ENCODE measurements around the gene RAD54L.
"Not testable (repeated sequence)": the region's sequence is repeated elsewhere in the genome, so short reads cannot be mapped to it uniquely, and the experiment has no call there.

RAD54L gene

DNA sequence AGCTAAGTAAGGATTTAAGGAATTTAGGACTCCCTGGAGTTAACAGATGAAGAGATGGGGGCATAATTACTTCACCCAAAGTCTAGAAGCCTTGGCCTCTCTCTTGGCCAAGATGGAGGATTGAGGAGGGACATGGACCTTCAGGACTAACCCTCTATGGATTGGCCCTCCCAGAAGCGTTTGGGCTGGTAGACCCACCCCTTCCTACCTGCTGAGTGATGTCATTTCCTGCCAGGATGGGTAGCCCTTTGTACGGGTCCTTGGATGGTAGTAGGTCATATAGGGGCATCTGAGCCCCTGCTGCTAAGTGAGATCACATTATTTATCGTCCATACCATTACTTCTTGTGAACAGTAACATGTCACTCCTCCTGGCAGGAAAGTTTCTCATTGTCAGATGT lies 26.8 kb upstream of the RAD54L start:
- in situ Hi-C loops (cut with MboI; ENCODE audit: low sequenced_read_pairs) = no loop called here

DNA sequence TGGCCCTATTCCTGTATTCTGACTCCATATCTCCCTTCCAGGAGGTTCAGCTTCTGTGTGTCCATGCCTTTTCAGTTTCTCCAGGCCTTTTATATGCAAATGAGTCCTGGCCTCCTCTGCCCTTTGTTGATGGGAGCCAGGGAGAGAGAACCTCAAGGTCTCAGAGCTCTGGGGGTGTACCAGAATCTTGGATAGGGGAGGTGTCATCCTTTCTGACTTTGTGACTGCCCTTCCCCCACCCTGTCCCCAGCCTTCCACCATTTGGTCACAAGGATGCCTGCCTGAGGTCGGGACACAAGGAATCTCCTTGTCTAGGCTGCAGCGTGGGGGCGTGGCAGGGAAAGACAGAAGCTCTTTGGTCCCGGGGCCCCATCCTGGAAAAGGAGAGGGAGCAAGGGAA lies 25.8 kb upstream of the RAD54L start:
- no peaks in the 10 kb centered on the region for H3K36me3 ChIP-seq (replicated peaks)
- in situ Hi-C loops (cut with MboI; ENCODE audit: low sequenced_read_pairs) = no loop called here
- H3K27me3 ChIP-seq (ENCODE audit: low read depth) = no peaks in the 10 kb centered on the region
- H3K4me3 ChIP-seq = no peak overlapping the region
- H3K9me3 ChIP-seq = no peaks in the 10 kb centered on the region
- peaks cover 11% of the 10 kb centered on the region for H3K4me1 ChIP-seq
- DNase-seq (ENCODE audit: low spot score in 2 of 2) = peak; percentile 59 to 62

More for the DNA sequence above, 26.8 kb upstream of the RAD54L start:
- no peak for DNase-seq (ENCODE audit: low spot score in 2 of 2)
- H3K4me3 ChIP-seq = no peak overlapping the region
- H3K4me1 ChIP-seq = peaks cover 11% of the 10 kb centered on the region
- H3K27me3 ChIP-seq (ENCODE audit: low read depth) = no peaks in the 10 kb centered on the region
- H3K36me3 ChIP-seq (replicated peaks) = no peaks in the 10 kb centered on the region
- no peaks in the 10 kb centered on the region for H3K9me3 ChIP-seq

DNA sequence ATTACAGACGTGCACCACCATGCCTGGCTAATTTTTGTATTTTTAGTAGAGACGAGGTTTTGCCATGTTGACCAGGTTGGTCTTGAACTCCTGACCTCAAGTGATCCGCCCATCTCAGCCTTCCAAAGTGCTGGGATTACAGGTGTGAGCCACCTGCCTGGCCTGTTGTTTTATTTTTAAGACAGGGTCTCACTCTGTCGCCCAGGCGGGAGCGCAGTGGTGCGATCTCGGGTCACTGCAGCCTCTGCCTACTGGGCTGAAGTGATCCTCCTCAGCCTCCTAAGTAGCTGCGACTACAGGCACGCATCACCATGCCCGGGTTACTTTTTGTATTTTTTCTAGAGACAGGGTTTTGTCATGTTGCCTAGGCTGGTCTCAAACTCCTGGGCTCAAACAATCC lies 24.5 kb upstream of the RAD54L start:
- peaks cover 11% of the 10 kb centered on the region for H3K4me1 ChIP-seq
- H3K4me3 ChIP-seq; DNase-seq (ENCODE audit: low spot score in 2 of 2); H3K27me3 ChIP-seq (ENCODE audit: low read depth); H3K36me3 ChIP-seq (replicated peaks); in situ Hi-C loops (cut with MboI; ENCODE audit: low sequenced_read_pairs); H3K9me3 ChIP-seq: not testable (repeated sequence)

- H3K4me3 ChIP-seq = no peak overlapping the region
- H3K4me1 ChIP-seq = peaks cover 11% of the 10 kb centered on the region
- peak; percentile 79 to 81 for DNase-seq (ENCODE audit: low spot score in 2 of 2)
- H3K9me3 ChIP-seq = no peaks in the 10 kb centered on the region
- no peaks in the 10 kb centered on the region for H3K36me3 ChIP-seq (replicated peaks)
- in situ Hi-C loops (cut with MboI; ENCODE audit: low sequenced_read_pairs) = no loop called here
- no peaks in the 10 kb centered on the region for H3K27me3 ChIP-seq (ENCODE audit: low read depth)
These were observed 24.1 kb upstream of the RAD54L start for GRCh38 chr1:46223472-46223943.

- Histone ChIP-seq H3K4me3 (no peak overlapping the region), H3K27me3 (ENCODE audit: low read depth) (no peaks in the 10 kb centered on the region), H3K4me1 (peaks cover 11% of the 10 kb centered on the region), H3K36me3 (replicated peaks) (no peaks in the 10 kb centered on the region), H3K9me3 (no peaks in the 10 kb centered on the region)
- DNase-seq (ENCODE audit: low spot score in 2 of 2) = no peak
- in situ Hi-C loops (cut with MboI; ENCODE audit: low sequenced_read_pairs) = no loop called here
These were observed 22.6 kb upstream of the RAD54L start for GRCh38 chr1:46224966-46225365.

GRCh38 chr1:46231231-46231630 lies 16.3 kb upstream of the RAD54L start:
- in situ Hi-C loops (cut with MboI; ENCODE audit: low sequenced_read_pairs); H3K4me1 ChIP-seq; H3K36me3 ChIP-seq (replicated peaks); DNase-seq (ENCODE audit: low spot score in 2 of 2); H3K4me3 ChIP-seq; H3K27me3 ChIP-seq (ENCODE audit: low read depth); H3K9me3 ChIP-seq: not testable (repeated sequence)

DNA sequence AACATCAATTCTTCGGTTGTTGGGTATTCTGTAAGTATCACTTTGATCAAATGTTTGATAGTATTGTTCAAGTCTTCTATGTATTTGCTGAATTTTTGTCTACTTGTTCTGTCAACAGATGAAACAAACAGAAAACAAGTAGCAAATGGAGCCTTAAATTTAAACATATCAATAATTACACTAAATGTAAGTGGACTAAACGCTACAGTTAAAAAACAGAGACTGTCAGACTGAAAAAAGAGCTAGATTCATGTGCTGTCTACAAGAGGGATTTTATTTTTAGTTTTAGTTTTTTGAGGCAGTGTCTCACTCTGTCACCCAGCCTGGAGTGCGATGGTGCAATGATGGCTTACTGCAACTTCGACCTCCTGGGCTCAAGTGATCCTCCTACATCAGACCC lies 10.7 kb upstream of the RAD54L start:
- no peak for DNase-seq (ENCODE audit: low spot score in 2 of 2)
- in situ Hi-C loops (cut with MboI; ENCODE audit: low sequenced_read_pairs) = no loop called here

GRCh38 chr1:46238865-46239264 lies 8.7 kb upstream of the RAD54L start:
- H3K4me1 ChIP-seq; H3K9me3 ChIP-seq; H3K27me3 ChIP-seq (ENCODE audit: low read depth); DNase-seq (ENCODE audit: low spot score in 2 of 2); H3K4me3 ChIP-seq; in situ Hi-C loops (cut with MboI; ENCODE audit: low sequenced_read_pairs); H3K36me3 ChIP-seq (replicated peaks): not testable (repeated sequence)

More for the DNA sequence above, 10.7 kb upstream of the RAD54L start:
- Histone ChIP-seq H3K27me3 (ENCODE audit: low read depth) (no peaks in the 10 kb centered on the region), H3K9me3 (no peaks in the 10 kb centered on the region; the same call in 1 of the 2 replicates), H3K4me1 (no peaks in the 10 kb centered on the region), H3K4me3 (no peak overlapping the region), H3K36me3 (replicated peaks) (no peaks in the 10 kb centered on the region)

DNA sequence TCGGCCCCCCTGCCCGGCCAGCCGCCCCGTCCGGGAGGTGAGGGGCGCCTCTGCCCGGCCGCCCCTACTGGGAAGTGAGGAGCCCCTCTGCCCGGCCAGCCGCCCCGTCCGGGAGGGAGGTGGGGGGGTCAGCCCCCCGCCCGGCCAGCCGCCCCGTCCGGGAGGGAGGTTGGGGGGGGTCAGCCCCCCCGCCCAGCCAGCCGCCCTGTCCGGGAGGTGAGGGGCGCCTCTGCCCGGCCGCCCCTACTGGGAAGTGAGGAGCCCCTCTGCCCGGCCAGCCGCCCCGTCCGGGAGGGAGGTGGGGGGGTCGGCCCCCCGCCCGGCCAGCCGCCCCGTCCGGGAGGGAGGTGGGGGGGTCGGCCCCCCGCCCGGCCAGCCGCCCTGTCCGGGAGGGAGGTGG lies 5.8 kb upstream of the RAD54L start:
- H3K4me3 ChIP-seq; H3K9me3 ChIP-seq; DNase-seq (ENCODE audit: low spot score in 2 of 2); H3K4me1 ChIP-seq; H3K36me3 ChIP-seq (replicated peaks); in situ Hi-C loops (cut with MboI; ENCODE audit: low sequenced_read_pairs); H3K27me3 ChIP-seq (ENCODE audit: low read depth): not testable (repeated sequence)

- DNase-seq (ENCODE audit: low spot score in 2 of 2) = no peak
- in situ Hi-C loops (cut with MboI; ENCODE audit: low sequenced_read_pairs) = no loop called here
These were observed 4.6 kb upstream of the RAD54L start for GRCh38 chr1:46242918-46243317.

GRCh38 chr1:46243831-46244230 lies 3.7 kb upstream of the RAD54L start:
- H3K4me1 ChIP-seq = peaks cover 12% of the 10 kb centered on the region
- H3K36me3 ChIP-seq (replicated peaks); DNase-seq (ENCODE audit: low spot score in 2 of 2); H3K27me3 ChIP-seq (ENCODE audit: low read depth); in situ Hi-C loops (cut with MboI; ENCODE audit: low sequenced_read_pairs); H3K4me3 ChIP-seq; H3K9me3 ChIP-seq: not testable (repeated sequence)

More at GRCh38 chr1:46242918-46243317, 4.6 kb upstream of the RAD54L start:
- Histone ChIP-seq H3K4me1 (peaks cover 7% of the 10 kb centered on the region), H3K4me3 (no peak overlapping the region), H3K27me3 (ENCODE audit: low read depth) (no peaks in the 10 kb centered on the region), H3K36me3 (replicated peaks) (no peaks in the 10 kb centered on the region), H3K9me3 (no peaks in the 10 kb centered on the region)

- peaks cover 15% of the 10 kb centered on the region for H3K4me1 ChIP-seq
- H3K36me3 ChIP-seq (replicated peaks) = peaks cover 8% of the 10 kb centered on the region
- H3K9me3 ChIP-seq = no peaks in the 10 kb centered on the region
- in situ Hi-C loops (cut with MboI; ENCODE audit: low sequenced_read_pairs) = no loop called here
- H3K4me3 ChIP-seq = no peak overlapping the region
- H3K27me3 ChIP-seq (ENCODE audit: low read depth) = no peaks in the 10 kb centered on the region
- peak; percentile 14 to 16 for DNase-seq (ENCODE audit: low spot score in 2 of 2)
These were observed 2.7 kb upstream of the RAD54L start for GRCh38 chr1:46244656-46245371.

GRCh38 chr1:46246136-46246535 lies 1.4 kb upstream of the RAD54L start:
- Histone ChIP-seq H3K4me1 (peaks cover 15% of the 10 kb centered on the region), H3K36me3 (replicated peaks) (peaks cover 21% of the 10 kb centered on the region)
- H3K4me3 ChIP-seq; DNase-seq (ENCODE audit: low spot score in 2 of 2); in situ Hi-C loops (cut with MboI; ENCODE audit: low sequenced_read_pairs); H3K9me3 ChIP-seq; H3K27me3 ChIP-seq (ENCODE audit: low read depth): not testable (repeated sequence)

DNA sequence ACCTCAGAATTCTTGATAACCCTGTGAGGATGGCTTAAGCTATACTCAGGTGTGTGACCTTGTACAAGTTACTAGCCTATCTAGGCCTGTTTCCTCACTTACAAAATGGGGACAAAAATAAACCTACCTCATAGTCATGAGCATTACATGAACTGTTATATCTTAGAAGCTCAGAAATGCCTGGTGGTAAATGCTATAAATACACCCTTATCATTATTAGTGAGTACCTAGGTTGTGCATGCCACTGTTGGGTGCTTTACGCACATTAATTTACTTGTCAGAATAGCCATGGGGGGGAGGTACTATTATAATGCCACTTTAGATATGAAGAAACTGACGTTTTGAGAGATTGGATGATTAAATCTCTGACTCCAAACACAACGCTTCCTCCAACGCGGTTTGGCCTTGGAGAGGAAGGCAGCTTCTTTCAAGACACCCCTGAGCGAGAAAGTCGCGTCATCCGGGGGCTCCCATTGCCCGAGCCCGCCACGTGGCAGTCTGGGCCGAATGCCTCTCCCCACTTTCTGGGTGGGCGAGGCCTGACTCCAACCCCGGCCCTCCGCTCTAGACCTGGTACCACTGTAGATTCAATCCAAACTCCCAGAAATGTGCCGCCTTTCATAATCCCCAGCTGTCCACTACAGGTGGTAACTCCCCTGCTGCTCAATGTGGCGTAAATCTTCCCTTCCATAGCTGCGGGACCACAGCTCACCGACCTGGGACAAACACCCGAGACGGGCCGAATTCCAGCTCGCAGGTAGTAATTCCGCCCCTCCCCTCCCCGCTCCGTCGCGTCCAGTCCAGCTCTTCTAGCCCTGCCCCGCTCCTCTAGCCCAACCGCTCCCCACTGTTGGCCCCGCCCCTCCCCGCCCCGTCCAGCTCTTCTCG lies 771 bp upstream of the RAD54L start:
- no peak for DNase-seq (ENCODE audit: low spot score in 2 of 2)
- in situ Hi-C loops (cut with MboI; ENCODE audit: low sequenced_read_pairs) = no loop called here
- no peaks in the 10 kb centered on the region for H3K27me3 ChIP-seq (ENCODE audit: low read depth)

More for the DNA sequence above, 771 bp upstream of the RAD54L start:
- H3K36me3 ChIP-seq (replicated peaks) = peaks cover 28% of the 10 kb centered on the region
- peaks cover 15% of the 10 kb centered on the region for H3K4me1 ChIP-seq
- peak overlapping the region; percentile 67 for H3K4me3 ChIP-seq
- H3K9me3 ChIP-seq = no peaks in the 10 kb centered on the region

All from HAP-1 (cell line).